Measurements from ENCODE around the gene ZC3H7A. TPM values are rescaled to one million over a fixed set of nuclear protein-coding genes. Genes with fewer than 3 reads are reported as not detected.

Gene ZC3H7A
- total and polyA plus RNA-seq, 2 of the 13 experiments (the other 11 are each of a cell fraction or from before 2014, with no cell fraction given): 29.2 to 36.8 TPM

- peak; percentile 49 for TF ChIP-seq KDM5A (IDR thresholded peaks at IDR 0.05; ENCODE audit: borderline replicate concordance, low read length)
- TF ChIP-seq ZSCAN29 (CRISPR knock-in tag; conservative IDR thresholded peaks at IDR 0.05): no peak
- no peak for TF ChIP-seq ZNF367 (CRISPR knock-in tag; IDR thresholded peaks at IDR 0.05; ENCODE audit: borderline replicate concordance)
- TF ChIP-seq HBP1 (CRISPR knock-in tag; IDR thresholded peaks at IDR 0.05; ENCODE audit: low read depth): peak; percentile 91; the same call in 1 of the 2 replicates
- TF ChIP-seq ZNF589 (CRISPR knock-in tag; conservative IDR thresholded peaks at IDR 0.05): no peak
- 0 out of 2 replicates have a peak, but pooled peaks have one; percentile 49 for TF ChIP-seq PRDM10 (CRISPR knock-in tag; IDR thresholded peaks at IDR 0.05; ENCODE audit: low read depth)
- peak; percentile 73 for TF ChIP-seq MXD4 (CRISPR knock-in tag; IDR thresholded peaks at IDR 0.05)
- TF ChIP-seq, protein P1, sequence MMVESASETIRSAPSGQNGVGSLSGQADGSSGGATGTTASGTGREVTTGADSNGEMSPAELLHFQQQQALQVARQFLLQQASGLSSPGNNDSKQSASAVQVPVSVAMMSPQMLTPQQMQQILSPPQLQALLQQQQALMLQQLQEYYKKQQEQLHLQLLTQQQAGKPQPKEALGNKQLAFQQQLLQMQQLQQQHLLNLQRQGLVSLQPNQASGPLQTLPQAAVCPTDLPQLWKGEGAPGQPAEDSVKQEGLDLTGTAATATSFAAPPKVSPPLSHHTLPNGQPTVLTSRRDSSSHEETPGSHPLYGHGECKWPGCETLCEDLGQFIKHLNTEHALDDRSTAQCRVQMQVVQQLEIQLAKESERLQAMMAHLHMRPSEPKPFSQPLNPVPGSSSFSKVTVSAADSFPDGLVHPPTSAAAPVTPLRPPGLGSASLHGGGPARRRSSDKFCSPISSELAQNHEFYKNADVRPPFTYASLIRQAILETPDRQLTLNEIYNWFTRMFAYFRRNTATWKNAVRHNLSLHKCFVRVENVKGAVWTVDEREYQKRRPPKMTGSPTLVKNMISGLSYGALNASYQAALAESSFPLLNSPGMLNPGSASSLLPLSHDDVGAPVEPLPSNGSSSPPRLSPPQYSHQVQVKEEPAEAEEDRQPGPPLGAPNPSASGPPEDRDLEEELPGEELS (CRISPR knock-in tag; IDR thresholded peaks at IDR 0.05): peak; percentile 79
- TF ChIP-seq, protein P2, sequence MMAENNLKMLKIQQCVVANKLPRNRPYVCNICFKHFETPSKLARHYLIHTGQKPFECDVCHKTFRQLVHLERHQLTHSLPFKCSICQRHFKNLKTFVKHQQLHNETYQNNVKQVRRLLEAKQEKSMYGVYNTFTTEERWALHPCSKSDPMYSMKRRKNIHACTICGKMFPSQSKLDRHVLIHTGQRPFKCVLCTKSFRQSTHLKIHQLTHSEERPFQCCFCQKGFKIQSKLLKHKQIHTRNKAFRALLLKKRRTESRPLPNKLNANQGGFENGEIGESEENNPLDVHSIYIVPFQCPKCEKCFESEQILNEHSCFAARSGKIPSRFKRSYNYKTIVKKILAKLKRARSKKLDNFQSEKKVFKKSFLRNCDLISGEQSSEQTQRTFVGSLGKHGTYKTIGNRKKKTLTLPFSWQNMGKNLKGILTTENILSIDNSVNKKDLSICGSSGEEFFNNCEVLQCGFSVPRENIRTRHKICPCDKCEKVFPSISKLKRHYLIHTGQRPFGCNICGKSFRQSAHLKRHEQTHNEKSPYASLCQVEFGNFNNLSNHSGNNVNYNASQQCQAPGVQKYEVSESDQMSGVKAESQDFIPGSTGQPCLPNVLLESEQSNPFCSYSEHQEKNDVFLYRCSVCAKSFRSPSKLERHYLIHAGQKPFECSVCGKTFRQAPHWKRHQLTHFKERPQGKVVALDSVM (CRISPR knock-in tag; IDR thresholded peaks at IDR 0.05): no peak
- TF ChIP-seq ZNF496 (CRISPR knock-in tag; IDR thresholded peaks at IDR 0.05; ENCODE audit: insufficient replicate concordance): no peak
- TF ChIP-seq, protein P3, sequence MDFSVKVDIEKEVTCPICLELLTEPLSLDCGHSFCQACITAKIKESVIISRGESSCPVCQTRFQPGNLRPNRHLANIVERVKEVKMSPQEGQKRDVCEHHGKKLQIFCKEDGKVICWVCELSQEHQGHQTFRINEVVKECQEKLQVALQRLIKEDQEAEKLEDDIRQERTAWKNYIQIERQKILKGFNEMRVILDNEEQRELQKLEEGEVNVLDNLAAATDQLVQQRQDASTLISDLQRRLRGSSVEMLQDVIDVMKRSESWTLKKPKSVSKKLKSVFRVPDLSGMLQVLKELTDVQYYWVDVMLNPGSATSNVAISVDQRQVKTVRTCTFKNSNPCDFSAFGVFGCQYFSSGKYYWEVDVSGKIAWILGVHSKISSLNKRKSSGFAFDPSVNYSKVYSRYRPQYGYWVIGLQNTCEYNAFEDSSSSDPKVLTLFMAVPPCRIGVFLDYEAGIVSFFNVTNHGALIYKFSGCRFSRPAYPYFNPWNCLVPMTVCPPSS (IDR thresholded peaks at IDR 0.05): no peak
- TF ChIP-seq, protein P4, sequence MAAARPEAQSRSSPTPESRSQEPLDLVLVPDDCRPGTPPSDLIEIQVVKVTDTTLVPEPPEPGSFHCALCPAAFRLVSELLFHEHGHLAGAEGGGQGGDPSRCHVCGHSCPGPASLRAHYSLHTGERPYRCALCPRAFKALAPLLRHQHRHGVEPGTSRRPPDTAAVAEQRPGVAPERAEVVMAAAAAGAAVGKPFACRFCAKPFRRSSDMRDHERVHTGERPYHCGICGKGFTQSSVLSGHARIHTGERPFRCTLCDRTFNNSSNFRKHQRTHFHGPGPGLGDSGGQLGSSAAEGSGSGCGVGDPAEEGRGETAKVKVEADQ (CRISPR knock-in tag; IDR thresholded peaks at IDR 0.05; ENCODE audit: borderline replicate concordance): 0 out of 2 replicates have a peak, but pooled peaks have one; percentile 26
- TF ChIP-seq MAFG (CRISPR knock-in tag; IDR thresholded peaks at IDR 0.05): no peak
- peak; percentile 59 for TF ChIP-seq ZKSCAN8 (CRISPR knock-in tag; IDR thresholded peaks at IDR 0.05; ENCODE audit: borderline replicate concordance)
Measured at GRCh38 chr16:11743308-11744074, 53.6 kb downstream of the ZC3H7A start (continued).

All from HepG2 (cell line).